Measurements from ENCODE around the gene LCN15. TPM values are rescaled to one million over a fixed set of nuclear protein-coding genes. Genes with fewer than 3 reads are reported as not detected.

LCN15 gene
- total RNA-seq, 4 donors from 2014 or later: not detected

GRCh38 chr9:136794281-136794999 lies 30.1 kb upstream of the LCN15 start:
- Histone ChIP-seq H3K4me1 (peaks cover 0 to 46% (median 13%) of the 10 kb centered on the region in 3 donors), H3K36me3 (peaks cover 0 to 18% of the 10 kb centered on the region in 2 donors), H3K27ac (no peak overlapping the region), H3K4me3 (no peak overlapping the region), H3K27me3 (peaks cover 36% of the 10 kb centered on the region), H3K9me3 (no peaks in the 10 kb centered on the region)
- TF ChIP-seq POLR2A (IDR thresholded peaks at IDR 0.05) (no peak), POLR2AphosphoS5 (IDR thresholded peaks at IDR 0.05) (no peak), EP300 (IDR thresholded peaks at IDR 0.05) (no peak)
- ATAC-seq: no peak
- 60 to 90% methylated on average over 1 to 4 of the region's 14 CpGs for WGBS, 2 donors (ENCODE audit: low coverage in 1 of 2)

- no peak overlapping the region for H3K27ac ChIP-seq
- H3K9me3 ChIP-seq: no peaks in the 10 kb centered on the region
- peaks cover 24% of the 10 kb centered on the region for H3K27me3 ChIP-seq
- TF ChIP-seq EP300 (IDR thresholded peaks at IDR 0.05): no peak
- no peak for TF ChIP-seq POLR2A (IDR thresholded peaks at IDR 0.05)
- TF ChIP-seq CTCF (IDR thresholded peaks at IDR 0.05): no peak
- no peak for TF ChIP-seq POLR2AphosphoS5 (IDR thresholded peaks at IDR 0.05)
- ATAC-seq: no peak
- H3K36me3 ChIP-seq: peaks cover 0 to 18% of the 10 kb centered on the region in 2 donors
- WGBS, 2 donors (ENCODE audit: low coverage in 1 of 2): 78% methylated on average over 4 of the region's 17 CpGs; no CpG with 5 or more reads in 1 of the 2 donors
- peaks cover 0 to 39% (median 13%) of the 10 kb centered on the region in 3 donors for H3K4me1 ChIP-seq
- no peak overlapping the region for H3K4me3 ChIP-seq
Measured at GRCh38 chr9:136793086-136793946, 29.0 kb upstream of the LCN15 start.

GRCh38 chr9:136792321-136793085 lies 28.2 kb upstream of the LCN15 start:
- Histone ChIP-seq H3K27ac (peak overlapping the region in 2 of 4 donors; percentile 95), H3K4me1 (peaks cover 0 to 45% (median 13%) of the 10 kb centered on the region in 3 donors), H3K4me3 (peak overlapping the region in 1 of 2 donors; percentile 86), H3K9me3 (no peaks in the 10 kb centered on the region), H3K27me3 (peaks cover 16% of the 10 kb centered on the region), H3K36me3 (peaks cover 0 to 18% of the 10 kb centered on the region in 2 donors)
- TF ChIP-seq POLR2A (IDR thresholded peaks at IDR 0.05): no peak
- no peak for TF ChIP-seq EP300 (IDR thresholded peaks at IDR 0.05)
- TF ChIP-seq CTCF (IDR thresholded peaks at IDR 0.05): no peak
- no peak for TF ChIP-seq POLR2AphosphoS5 (IDR thresholded peaks at IDR 0.05)
- WGBS, 2 donors (ENCODE audit: low coverage in 1 of 2): 20 to 85% methylated on average over 1 to 4 of the region's 15 CpGs
- ATAC-seq: no peak

GRCh38 chr9:136791516-136792276 lies 27.4 kb upstream of the LCN15 start:
- TF ChIP-seq CTCF (IDR thresholded peaks at IDR 0.05): peak in 3 of 4 experiments; percentile 54 to 80 (median 72)
- no peak for TF ChIP-seq EP300 (IDR thresholded peaks at IDR 0.05)
- no peak for ATAC-seq
- peaks cover 8% of the 10 kb centered on the region for H3K27me3 ChIP-seq
- peaks cover 0 to 44% (median 13%) of the 10 kb centered on the region in 3 donors for H3K4me1 ChIP-seq
- peak overlapping the region; percentile 70 to 86 for H3K4me3 ChIP-seq
- peaks cover 0 to 18% of the 10 kb centered on the region in 2 donors for H3K36me3 ChIP-seq
- H3K27ac ChIP-seq: peak overlapping the region; percentile 77 to 95 (median 94)
- 20% methylated on average over 1 of the region's 29 CpGs; no CpG with 5 or more reads in 1 of the 2 donors for WGBS, 2 donors (ENCODE audit: low coverage in 1 of 2)
- H3K9me3 ChIP-seq: no peaks in the 10 kb centered on the region

Data from gastroesophageal sphincter (tissue), 4 donors.